WTC11 (cell line): ENCODE data around the gene CRAT.

Experiments used
- KAT7 ChIP-seq: sonication (generic); formaldehyde crosslinking; IDR thresholded peaks from 2 replicates; pipeline ENCODE4 v1.8.1; 2023; ENCODE audit warnings: missing genetic modification reagents, mild to moderate bottlenecking, borderline replicate concordance
- ZNF232 ChIP-seq: sonication (generic); formaldehyde crosslinking; IDR thresholded peaks from 2 replicates; pipeline ENCODE4 v1.8.0; 2022; ENCODE audit warnings: mild to moderate bottlenecking, missing genetic modification reagents
- TF ChIP-seq, protein P1 (sequence below): sonication (generic); formaldehyde crosslinking; IDR thresholded peaks from 2 replicates; pipeline ENCODE4 v1.8.0; 2022; ENCODE audit warnings: mild to moderate bottlenecking, missing genetic modification reagents
- TF ChIP-seq, protein P2 (sequence below): sonication (generic); formaldehyde crosslinking; IDR thresholded peaks from 2 replicates; pipeline ENCODE4 v1.8.1; 2023; ENCODE audit warnings: mild to moderate bottlenecking, missing genetic modification reagents

DNA sequence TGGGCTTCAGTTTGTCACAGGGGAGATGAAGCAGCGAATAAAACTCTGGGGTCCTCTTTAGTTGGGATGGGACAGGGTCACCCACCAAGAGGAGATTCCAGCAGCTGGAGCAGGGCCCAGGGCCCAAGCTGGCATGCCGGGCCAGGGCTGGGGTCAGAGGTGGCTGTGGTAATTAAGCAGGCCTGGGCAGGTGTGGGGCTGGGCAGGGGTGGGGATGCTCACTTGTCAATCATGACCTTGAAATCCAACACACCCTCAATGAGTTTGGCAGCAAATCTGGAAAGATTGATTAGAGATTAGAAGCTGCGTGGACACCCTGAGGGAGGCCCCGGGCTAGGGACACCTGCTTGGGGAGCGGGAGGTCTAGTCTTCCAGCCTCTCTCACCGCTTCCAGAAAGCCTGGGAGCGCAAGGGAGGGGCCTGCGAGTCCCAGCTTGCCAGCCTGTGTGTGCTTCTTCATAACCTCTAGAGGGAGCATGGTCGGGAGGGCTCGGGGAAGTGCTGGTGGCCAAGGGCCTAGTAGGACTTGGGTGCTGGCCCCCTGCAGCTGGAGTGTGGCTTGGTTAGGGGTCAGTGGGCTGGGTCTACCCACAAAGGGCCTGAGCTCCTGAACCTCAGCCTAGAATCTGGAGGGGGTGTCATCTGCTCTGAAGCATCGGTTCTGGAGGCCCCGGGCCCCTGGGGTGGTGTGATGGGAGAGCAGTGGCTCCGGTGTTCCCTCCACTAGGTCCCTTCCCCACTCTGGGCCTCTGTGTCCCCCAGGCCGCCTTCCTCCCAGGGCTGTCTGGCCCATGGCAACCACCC lies 7.6 kb downstream of the CRAT start:
- TF ChIP-seq ZNF232 (CRISPR knock-in tag) (no peak), KAT7 (CRISPR knock-in tag) (no peak)
- TF ChIP-seq, protein P1, sequence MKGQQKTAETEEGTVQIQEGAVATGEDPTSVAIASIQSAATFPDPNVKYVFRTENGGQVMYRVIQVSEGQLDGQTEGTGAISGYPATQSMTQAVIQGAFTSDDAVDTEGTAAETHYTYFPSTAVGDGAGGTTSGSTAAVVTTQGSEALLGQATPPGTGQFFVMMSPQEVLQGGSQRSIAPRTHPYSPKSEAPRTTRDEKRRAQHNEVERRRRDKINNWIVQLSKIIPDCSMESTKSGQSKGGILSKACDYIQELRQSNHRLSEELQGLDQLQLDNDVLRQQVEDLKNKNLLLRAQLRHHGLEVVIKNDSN: no peak
- TF ChIP-seq, protein P2, sequence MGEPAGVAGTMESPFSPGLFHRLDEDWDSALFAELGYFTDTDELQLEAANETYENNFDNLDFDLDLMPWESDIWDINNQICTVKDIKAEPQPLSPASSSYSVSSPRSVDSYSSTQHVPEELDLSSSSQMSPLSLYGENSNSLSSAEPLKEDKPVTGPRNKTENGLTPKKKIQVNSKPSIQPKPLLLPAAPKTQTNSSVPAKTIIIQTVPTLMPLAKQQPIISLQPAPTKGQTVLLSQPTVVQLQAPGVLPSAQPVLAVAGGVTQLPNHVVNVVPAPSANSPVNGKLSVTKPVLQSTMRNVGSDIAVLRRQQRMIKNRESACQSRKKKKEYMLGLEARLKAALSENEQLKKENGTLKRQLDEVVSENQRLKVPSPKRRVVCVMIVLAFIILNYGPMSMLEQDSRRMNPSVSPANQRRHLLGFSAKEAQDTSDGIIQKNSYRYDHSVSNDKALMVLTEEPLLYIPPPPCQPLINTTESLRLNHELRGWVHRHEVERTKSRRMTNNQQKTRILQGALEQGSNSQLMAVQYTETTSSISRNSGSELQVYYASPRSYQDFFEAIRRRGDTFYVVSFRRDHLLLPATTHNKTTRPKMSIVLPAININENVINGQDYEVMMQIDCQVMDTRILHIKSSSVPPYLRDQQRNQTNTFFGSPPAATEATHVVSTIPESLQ (CRISPR knock-in tag): no peak
